ENCODE results near the gene ATP11B. TPM values are rescaled to one million over a fixed set of nuclear protein-coding genes. Genes with fewer than 3 reads are reported as not detected.
A peak's percentile ranks its signal among the peaks of the same experiment; 100 is the strongest.

The ATP11B gene
- total RNA-seq, 2 donors from 2014 or later, result 28.9 to 36.2 TPM

- Histone ChIP-seq H3K36me3 (peaks cover 11% of the 10 kb centered on the region), H3K4me1 (peaks cover 0 to 6% of the 10 kb centered on the region in 2 donors), H3K27me3 (no peaks in the 10 kb centered on the region), H3K4me3 (no peak overlapping the region), H3K27ac (no peak overlapping the region), H3K9me3 (no peaks in the 10 kb centered on the region)
- DNase-seq (ENCODE audit: low spot score), result no peak
- TF ChIP-seq, protein P1, sequence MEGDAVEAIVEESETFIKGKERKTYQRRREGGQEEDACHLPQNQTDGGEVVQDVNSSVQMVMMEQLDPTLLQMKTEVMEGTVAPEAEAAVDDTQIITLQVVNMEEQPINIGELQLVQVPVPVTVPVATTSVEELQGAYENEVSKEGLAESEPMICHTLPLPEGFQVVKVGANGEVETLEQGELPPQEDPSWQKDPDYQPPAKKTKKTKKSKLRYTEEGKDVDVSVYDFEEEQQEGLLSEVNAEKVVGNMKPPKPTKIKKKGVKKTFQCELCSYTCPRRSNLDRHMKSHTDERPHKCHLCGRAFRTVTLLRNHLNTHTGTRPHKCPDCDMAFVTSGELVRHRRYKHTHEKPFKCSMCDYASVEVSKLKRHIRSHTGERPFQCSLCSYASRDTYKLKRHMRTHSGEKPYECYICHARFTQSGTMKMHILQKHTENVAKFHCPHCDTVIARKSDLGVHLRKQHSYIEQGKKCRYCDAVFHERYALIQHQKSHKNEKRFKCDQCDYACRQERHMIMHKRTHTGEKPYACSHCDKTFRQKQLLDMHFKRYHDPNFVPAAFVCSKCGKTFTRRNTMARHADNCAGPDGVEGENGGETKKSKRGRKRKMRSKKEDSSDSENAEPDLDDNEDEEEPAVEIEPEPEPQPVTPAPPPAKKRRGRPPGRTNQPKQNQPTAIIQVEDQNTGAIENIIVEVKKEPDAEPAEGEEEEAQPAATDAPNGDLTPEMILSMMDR (IDR thresholded peaks at IDR 0.05), result no peak
These were observed 115.2 kb downstream of the ATP11B start for GRCh38 chr3:182908471-182908870.

- Histone ChIP-seq H3K27me3 (no peaks in the 10 kb centered on the region), H3K27ac (no peak overlapping the region), H3K36me3 (peaks cover 20% of the 10 kb centered on the region), H3K9me3 (no peaks in the 10 kb centered on the region), H3K4me1 (peaks cover 0 to 6% of the 10 kb centered on the region in 2 donors), H3K4me3 (no peak overlapping the region)
- TF ChIP-seq, protein P1 (IDR thresholded peaks at IDR 0.05), result peak in 1 of 2 donors; percentile 59
- DNase-seq (ENCODE audit: low spot score), result no peak
These were observed 116.2 kb downstream of the ATP11B start for GRCh38 chr3:182909318-182910040.

- Histone ChIP-seq H3K4me1 (peaks cover 0 to 6% of the 10 kb centered on the region in 2 donors), H3K36me3 (peaks cover 18% of the 10 kb centered on the region), H3K27me3 (no peaks in the 10 kb centered on the region), H3K4me3 (no peak overlapping the region), H3K9me3 (no peaks in the 10 kb centered on the region), H3K27ac (no peak overlapping the region)
- no peak for DNase-seq (ENCODE audit: low spot score)
- TF ChIP-seq, protein P1 (IDR thresholded peaks at IDR 0.05), result no peak
These were observed 117.9 kb downstream of the ATP11B start for GRCh38 chr3:182910936-182911781.

- no peak for DNase-seq (ENCODE audit: low spot score)
- H3K27me3 ChIP-seq, result no peaks in the 10 kb centered on the region
- H3K4me1 ChIP-seq, result peaks cover 0 to 6% of the 10 kb centered on the region in 2 donors
- no peak overlapping the region for H3K4me3 ChIP-seq
- TF ChIP-seq, protein P1 (IDR thresholded peaks at IDR 0.05), result no peak
- no peak overlapping the region for H3K27ac ChIP-seq
- no peaks in the 10 kb centered on the region for H3K9me3 ChIP-seq
- peaks cover 12% of the 10 kb centered on the region for H3K36me3 ChIP-seq
These were observed 118.4 kb downstream of the ATP11B start for GRCh38 chr3:182911782-182912111.

DNA sequence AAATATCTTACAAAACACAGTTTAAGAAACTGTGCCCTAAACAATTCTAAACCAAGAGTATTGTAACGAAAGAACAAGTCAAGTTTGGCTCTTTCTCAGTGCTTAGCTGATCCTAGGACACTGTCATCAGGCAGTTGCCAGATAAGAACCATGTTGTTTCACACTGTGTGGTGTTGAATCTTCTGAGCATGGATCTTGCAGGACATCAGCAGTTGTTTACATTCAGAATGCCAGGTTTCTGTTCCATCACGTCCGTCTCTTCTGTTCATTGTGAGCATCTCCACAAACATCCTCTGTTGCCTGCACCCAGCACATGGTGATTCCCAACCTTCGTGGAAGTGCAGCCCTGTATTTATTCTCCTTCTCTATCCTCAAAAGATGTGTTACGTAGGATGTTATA lies 119.2 kb downstream of the ATP11B start:
- TF ChIP-seq, protein P1 (IDR thresholded peaks at IDR 0.05), result no peak
- Histone ChIP-seq H3K27me3 (no peaks in the 10 kb centered on the region), H3K4me3 (no peak overlapping the region), H3K36me3 (peaks cover 12% of the 10 kb centered on the region), H3K27ac (no peak overlapping the region), H3K9me3 (no peaks in the 10 kb centered on the region), H3K4me1 (peaks cover 0 to 6% of the 10 kb centered on the region in 2 donors)
- no peak for DNase-seq (ENCODE audit: low spot score)
